Activated naive CD4-positive, alpha-beta T cell treated with anti-CD3 and anti-CD28 coated beads, Interleukin-2, amount 50 U/mL, for 72 hours (primary cell): ENCODE data around the gene CASK. TPM values are rescaled to one million over a fixed set of nuclear protein-coding genes. Genes with fewer than 3 reads are reported as not detected.
A peak's percentile ranks its signal among the peaks of the same experiment; 100 is the strongest.

Experiments used
- ATAC-seq, 2 donors: fragments of 150-1000 bp; cut with Tn5 transposase; 2 replicates each; pipeline ENCODE4 v1.10.0; 2021; ENCODE audit warnings: mild to moderate bottlenecking in 2 of 2, moderate library complexity in 2 of 2
- DNase-seq, 2 donors: peaks; one replicate each; pipeline ENCODE4 v3.0.0; 2021 to 2022; ENCODE audit warnings: low spot score in 2 of 2
- H3K27ac Mint-ChIP-seq, 2 donors: one replicate each; pipeline ENCODE4 v1.8.0; 2022; ENCODE audit warnings: mild to moderate bottlenecking in 2 of 2, mixed read lengths in 2 of 2
- H3K36me3 Mint-ChIP-seq, 2 donors: one replicate each; pipeline ENCODE4 v1.8.0; 2022; ENCODE audit warnings: mixed read lengths in 2 of 2
- H3K9me3 Mint-ChIP-seq, 2 donors: one replicate each; pipeline ENCODE4 v1.8.0; 2022; ENCODE audit warnings: mixed read lengths in 2 of 2
- total RNA-seq, 2 donors: library from RNA; stranded (reverse); gene quantifications; one replicate each; pipeline ENCODE4 v1.2.3, GENCODE V29; 2022

The CASK gene
- total RNA-seq, 2 donors from 2014 or later, result 18.1 to 18.4 TPM

DNA sequence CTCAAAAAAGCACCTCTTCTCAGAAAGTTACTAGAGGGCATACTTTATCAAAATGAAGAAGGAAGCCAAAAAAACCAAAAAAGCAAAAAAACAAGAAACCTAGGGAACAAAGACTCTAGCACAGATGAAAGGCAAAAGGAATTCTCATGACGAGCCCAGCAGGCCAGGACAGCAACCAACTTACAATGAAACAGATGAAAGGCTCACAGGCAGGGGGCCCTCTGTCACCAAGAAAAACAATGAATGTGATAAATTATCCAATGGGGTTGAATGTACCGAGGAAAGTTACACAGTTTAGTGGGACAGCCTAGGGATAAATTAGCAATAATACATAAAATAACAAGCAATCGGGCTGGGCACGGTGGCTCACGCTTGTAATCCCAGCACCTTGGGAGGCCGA lies 120.4 kb downstream of the CASK start:
- DNase-seq, result no peak
- H3K36me3 Mint-ChIP-seq, result peaks cover 8 to 18% of the 10 kb centered on the region in 2 donors
- ATAC-seq, result no peak
- no peak overlapping the region for H3K27ac Mint-ChIP-seq
- peaks cover 0 to 5% of the 10 kb centered on the region in 2 donors for H3K9me3 Mint-ChIP-seq

DNA sequence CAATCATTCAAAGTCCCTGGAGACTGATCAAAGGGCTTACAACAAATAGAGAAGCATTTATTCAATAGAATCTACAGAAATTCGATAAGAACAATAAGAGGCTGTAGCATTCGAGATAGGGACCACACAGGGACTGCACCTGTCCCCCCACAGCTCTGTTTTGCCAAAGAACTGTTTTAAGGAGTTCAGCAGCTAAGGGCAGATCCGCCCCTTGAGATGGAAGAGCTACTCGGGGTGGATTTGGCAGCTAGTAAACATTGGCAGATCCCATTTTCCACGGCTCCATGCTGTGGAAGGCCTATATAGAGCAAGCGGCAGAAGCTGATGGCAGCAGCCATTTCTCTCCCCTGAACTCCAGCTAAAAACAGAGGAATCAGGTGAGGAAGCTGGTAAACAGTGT lies 123.7 kb downstream of the CASK start:
- Mint-ChIP-seq H3K9me3 (peaks cover 0 to 5% of the 10 kb centered on the region in 2 donors), H3K36me3 (peaks cover 8 to 18% of the 10 kb centered on the region in 2 donors), H3K27ac (peak overlapping the region in 1 of 2 donors; percentile 35)
- no peak for DNase-seq
- ATAC-seq, result no peak

DNA sequence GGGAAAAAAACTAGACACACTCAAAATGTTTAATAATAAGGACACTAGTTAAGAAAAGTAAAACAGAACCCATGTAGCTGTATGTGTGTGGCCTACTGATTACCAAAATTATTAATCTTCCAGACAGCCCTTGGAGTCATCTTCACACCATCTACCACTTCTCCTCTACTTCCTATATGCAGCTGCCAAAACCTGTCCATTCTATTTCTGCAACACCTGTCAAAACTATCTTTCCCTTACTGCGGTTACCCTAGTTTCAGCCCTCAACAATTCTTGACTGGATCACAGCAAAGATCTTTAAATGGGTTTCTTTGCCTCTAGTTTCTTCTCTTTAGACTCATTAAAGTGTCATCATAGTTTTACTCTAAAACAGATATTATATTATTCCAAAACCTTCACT lies 126.8 kb downstream of the CASK start:
- H3K9me3 Mint-ChIP-seq, result no peaks in the 10 kb centered on the region
- DNase-seq (no peak), ATAC-seq (no peak)
- H3K36me3 Mint-ChIP-seq, result peaks cover 4 to 6% of the 10 kb centered on the region in 2 donors
- no peak overlapping the region for H3K27ac Mint-ChIP-seq

DNA sequence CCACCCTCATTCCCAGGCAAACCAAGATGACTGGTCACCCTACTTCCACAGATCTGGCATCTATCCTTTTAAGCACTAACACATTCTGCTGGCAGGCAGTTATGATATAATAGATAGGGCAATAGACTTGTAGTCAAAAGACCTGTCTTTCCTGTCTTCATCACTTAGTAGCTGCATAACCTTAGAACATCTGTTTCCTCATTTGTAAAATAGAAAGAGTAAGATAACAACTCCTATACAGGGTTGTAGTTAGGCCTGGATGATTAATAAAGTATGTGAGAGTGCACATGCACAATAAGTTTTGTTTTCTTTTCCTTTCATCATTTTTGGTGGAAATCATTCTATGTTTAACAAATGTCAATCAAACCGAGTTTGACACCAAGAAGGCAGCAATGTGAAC lies 127.3 kb downstream of the CASK start:
- peak in 1 of 2 donors; percentile 78 for ATAC-seq
- H3K27ac Mint-ChIP-seq, result no peak overlapping the region
- peaks cover 0 to under 1% of the 10 kb centered on the region in 2 donors for H3K36me3 Mint-ChIP-seq
- H3K9me3 Mint-ChIP-seq, result no peaks in the 10 kb centered on the region
- DNase-seq, result no peak

DNA sequence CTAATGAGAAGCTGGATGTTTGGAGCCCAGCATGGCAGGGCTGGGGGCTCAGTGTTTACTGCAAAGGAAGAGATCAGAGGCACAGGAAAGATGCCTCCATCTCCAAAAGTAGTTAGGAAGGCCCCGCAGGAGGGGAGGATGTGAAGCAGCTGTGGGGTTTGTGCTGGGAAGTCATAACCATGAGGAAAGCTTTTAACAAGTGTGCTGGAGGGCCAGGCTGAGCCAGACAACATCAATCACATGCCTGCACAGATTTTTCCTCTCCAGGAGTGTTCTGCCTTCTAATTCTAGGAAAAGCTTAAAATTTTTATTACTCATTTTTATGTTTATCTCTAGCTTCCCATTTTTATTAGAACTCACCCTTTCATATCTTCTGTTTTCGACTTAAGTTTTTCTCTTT lies 134.0 kb downstream of the CASK start:
- DNase-seq (no peak), ATAC-seq (no peak)
- peak overlapping the region in 1 of 2 donors; percentile 67 for H3K27ac Mint-ChIP-seq
- H3K9me3 Mint-ChIP-seq, result peaks cover 0 to 4% of the 10 kb centered on the region in 2 donors
- H3K36me3 Mint-ChIP-seq, result peaks cover 0 to 6% of the 10 kb centered on the region in 2 donors

DNA sequence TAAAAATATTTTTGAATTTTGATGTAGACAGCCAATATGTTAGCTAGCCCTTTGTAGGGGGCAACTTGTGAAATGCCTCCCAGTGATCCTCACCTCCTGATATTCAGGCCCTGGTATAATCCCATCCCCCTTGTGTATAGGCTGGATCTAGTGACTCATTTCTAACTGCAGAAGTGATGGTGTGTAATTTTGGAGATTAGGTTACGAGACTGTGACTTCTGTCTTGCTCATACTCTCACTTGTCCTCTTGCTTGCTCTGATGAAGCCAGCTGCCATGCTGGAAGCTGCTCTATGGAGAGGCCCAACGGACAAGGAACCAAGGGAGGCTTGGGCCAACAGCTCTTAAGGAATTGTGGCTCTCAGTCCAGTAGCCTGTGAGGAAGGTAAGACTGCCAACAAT lies 137.7 kb downstream of the CASK start:
- peaks cover 0 to 6% of the 10 kb centered on the region in 2 donors for H3K36me3 Mint-ChIP-seq
- DNase-seq (no peak), ATAC-seq (peak; percentile 52 to 63)
- peak overlapping the region in 1 of 2 donors; percentile 77 for H3K27ac Mint-ChIP-seq
- H3K9me3 Mint-ChIP-seq, result peaks cover 0 to 4% of the 10 kb centered on the region in 2 donors

DNA sequence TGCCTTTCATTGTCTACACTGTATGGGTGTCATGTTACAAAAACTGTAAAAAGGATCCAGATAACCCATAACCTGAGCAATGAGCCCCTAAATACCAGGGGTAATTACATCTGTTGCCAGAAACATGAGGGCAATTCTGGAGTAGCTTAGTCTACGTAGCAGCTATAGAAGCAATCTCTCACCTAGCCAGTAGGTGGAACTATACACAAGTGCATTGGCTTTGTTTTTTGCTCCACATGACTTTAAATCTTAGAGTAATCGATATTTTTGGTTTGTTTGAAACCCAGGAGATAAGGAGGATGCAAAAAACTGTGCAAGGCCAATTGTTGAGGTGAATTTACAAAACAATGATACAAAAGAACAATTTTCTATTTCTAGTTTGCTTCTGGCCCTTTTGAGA lies 141.9 kb downstream of the CASK start:
- Mint-ChIP-seq H3K27ac (no peak overlapping the region), H3K9me3 (no peaks in the 10 kb centered on the region), H3K36me3 (peaks cover 0 to 6% of the 10 kb centered on the region in 2 donors)
- ATAC-seq (peak in 1 of 2 donors; percentile 41), DNase-seq (no peak)

DNA sequence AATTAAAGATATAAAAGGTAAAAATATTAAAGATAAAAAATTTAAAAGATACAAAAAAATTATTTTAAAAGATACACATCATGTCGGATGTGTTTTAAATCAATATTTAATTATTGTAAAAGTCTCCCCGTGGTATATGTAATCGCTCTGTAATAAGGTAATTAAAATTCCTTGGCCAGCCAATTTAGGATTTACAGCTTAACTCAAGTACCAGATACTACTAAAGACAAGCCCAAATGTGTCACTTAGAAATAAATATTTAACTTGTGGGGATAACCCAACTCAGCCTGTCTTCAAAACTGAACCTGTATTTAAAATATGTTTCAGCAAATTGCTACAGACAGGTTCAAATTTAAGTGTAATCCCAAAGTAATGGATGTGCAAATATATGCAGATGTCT lies 143.4 kb downstream of the CASK start:
- H3K9me3 Mint-ChIP-seq, result no peaks in the 10 kb centered on the region
- no peaks in the 10 kb centered on the region for H3K36me3 Mint-ChIP-seq
- H3K27ac Mint-ChIP-seq, result no peak overlapping the region
- DNase-seq (no peak), ATAC-seq (no peak)

DNA sequence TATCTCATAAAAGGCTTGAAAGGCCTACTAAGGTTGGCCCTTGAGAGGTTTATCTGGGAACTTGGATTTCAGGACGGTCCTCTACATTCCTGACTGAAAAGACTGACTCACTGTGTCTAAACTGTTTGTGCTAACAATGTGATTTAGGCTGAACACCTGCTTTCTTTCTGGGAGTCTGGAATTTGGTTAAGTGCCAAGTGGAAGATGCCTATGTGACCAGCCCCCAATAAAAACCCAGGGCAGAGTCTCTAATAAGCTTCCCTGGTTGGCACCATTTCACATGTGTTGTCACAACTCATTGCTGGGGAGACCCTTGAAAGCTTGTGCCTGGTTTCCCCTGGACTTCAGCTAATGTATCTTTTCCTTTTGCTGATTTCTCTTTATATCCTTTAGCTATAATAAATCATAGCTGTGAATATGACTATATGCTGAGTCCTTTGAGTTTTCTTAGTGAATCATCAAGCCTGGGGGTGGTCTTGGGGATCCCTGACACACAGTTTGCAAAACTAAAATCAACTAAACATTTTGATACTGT lies 144.3 kb downstream of the CASK start:
- Mint-ChIP-seq H3K9me3 (no peaks in the 10 kb centered on the region), H3K27ac (no peak overlapping the region), H3K36me3 (no peaks in the 10 kb centered on the region)
- DNase-seq (no peak), ATAC-seq (no peak)

DNA sequence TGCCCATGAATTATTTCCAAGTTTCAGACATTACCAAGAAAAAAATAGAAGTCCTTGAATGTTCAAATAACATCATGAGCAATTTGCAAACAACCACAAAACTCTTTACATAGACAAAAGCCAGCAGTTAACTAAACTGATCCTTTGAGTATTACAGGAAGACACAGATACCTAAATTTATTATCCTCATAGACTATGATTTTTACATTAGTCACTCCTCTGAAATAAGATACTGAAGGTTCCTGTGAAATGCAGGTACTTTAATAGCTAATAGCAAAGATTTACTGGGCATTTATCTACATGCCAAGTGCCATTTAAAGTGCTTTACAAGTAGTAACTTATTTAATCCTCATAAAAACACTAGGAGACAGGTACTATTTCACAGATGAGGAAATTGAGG lies 161.7 kb downstream of the CASK start:
- DNase-seq, result no peak
- Mint-ChIP-seq H3K9me3 (no peaks in the 10 kb centered on the region), H3K36me3 (no peaks in the 10 kb centered on the region), H3K27ac (no peak overlapping the region)
- ATAC-seq, result no peak

DNA sequence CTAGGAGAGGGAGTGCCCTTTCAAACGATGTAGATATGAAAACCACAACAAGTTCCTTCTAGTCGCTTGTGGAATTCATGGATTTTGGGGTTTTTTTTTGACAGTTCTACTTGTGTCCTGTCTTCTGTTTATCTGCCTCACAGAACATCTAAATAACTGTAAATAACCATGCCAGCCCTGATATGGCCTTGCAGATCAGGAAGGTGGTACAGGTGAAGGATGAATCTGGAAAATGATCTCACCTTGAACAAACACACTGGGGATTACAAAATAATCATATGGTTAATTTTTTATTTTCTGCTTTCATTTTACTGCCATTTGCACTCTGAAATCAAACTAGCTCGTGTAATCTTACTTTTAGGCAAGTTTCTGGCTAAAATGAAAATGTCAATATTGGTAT lies 162.2 kb downstream of the CASK start:
- no peak overlapping the region for H3K27ac Mint-ChIP-seq
- ATAC-seq (no peak), DNase-seq (no peak)
- H3K36me3 Mint-ChIP-seq, result no peaks in the 10 kb centered on the region
- H3K9me3 Mint-ChIP-seq, result no peaks in the 10 kb centered on the region

DNA sequence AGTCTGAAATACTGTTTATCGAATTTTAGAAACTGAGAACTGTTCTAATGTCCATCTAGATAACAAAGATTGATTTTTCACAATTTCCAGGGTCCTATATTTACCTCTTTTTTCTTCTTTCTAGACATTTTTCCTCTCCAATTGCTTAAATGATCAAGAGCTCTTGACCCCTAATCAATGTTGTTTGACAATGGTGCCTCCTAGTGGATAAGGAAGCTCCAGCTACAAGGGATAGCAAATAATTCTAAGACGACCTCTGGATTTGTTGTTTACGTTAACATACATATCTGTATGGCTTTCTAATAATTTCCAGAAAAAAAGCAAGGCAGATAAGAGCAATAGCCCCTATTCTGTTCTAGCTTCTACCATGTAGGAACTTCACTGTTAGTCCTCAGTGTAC lies 163.5 kb downstream of the CASK start:
- no peak overlapping the region for H3K27ac Mint-ChIP-seq
- no peaks in the 10 kb centered on the region for H3K36me3 Mint-ChIP-seq
- peak in 1 of 2 donors; percentile 7 for DNase-seq
- H3K9me3 Mint-ChIP-seq, result no peaks in the 10 kb centered on the region
- no peak for ATAC-seq

DNA sequence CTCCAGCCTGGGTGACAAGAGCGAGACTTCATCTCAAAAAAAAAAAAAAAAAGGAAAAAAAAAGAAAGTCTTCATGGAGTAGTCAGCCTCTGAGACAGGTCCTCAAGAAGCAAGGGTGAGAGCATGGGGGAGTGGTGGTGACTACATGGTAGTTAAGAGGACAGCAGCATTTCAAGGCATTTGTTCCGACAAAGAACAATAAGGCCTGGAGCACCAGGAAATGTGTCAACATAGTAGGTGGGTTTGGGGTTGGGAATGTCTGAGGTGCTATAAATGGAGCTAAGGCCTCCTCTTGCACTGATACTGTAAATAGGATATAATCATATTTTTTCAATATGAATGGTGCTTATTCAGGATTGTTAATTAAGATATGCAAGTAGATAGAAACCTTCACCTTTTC lies 165.0 kb downstream of the CASK start:
- DNase-seq (no peak), ATAC-seq (no peak)
- Mint-ChIP-seq H3K27ac (no peak overlapping the region), H3K9me3 (no peaks in the 10 kb centered on the region), H3K36me3 (no peaks in the 10 kb centered on the region)

DNA sequence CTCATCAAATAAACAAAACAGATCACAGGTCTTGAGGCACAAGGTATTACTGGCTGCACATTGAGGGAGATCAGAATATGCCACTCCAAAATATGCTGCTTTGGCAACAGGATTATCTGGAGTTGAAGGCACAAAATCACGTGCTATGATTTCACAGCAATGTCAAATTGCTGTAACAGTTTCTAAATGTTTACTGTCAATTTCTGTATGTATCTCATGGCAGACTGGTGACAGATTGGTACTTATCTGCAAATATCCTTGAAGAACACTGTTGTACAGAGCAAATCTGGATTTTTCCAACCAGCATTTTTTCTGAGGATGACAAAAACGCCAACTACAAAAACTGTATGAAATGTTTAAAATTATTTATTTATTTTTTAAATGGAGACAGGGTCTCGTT lies 172.6 kb downstream of the CASK start:
- H3K9me3 Mint-ChIP-seq, result no peaks in the 10 kb centered on the region
- no peak for ATAC-seq

DNA sequence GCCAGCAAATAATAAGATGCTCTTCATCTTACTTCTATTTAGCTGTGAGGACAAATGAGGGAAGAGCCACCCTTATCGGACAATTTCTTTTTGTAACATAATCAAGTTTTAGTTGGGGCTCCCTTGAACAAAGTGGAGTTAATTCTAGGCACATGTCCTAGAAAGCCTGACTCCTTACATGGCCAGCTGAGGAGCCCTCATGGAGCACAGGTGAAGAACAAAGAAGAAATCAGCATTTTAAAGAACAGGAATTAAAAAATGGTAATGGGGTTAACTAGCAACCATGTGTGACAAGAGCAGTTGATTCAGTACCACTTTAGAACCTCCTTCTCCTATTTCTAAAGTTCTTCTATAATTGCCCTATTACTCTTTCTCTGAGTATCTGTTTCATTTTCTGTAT lies 183.5 kb downstream of the CASK start:
- no peak for DNase-seq
- no peaks in the 10 kb centered on the region for H3K9me3 Mint-ChIP-seq
- no peak for ATAC-seq
- H3K36me3 Mint-ChIP-seq, result peaks cover 0 to 8% of the 10 kb centered on the region in 2 donors
- H3K27ac Mint-ChIP-seq, result no peak overlapping the region

More for the DNA sequence above, 172.6 kb downstream of the CASK start:
- no peaks in the 10 kb centered on the region for H3K36me3 Mint-ChIP-seq
- H3K27ac Mint-ChIP-seq, result no peak overlapping the region
- no peak for DNase-seq

DNA sequence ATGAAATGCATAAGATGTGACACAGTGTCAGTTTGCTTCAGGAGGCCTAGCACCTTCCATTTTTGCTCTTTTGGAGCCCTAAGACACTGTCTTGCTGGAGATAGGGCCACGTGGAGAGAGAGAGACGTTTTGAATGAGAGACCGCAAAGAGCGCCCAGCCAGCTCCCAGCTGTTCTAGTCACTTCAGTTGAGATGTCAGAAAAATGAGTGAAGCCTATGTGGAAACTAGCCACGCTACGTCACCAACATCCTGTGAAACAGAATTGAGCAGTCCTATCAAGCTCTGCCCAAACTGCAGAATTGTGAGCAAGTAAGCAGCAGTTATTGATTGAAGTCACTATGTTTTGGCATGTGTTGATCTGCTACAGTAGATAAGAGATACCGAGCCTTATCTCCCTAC lies 186.3 kb downstream of the CASK start:
- peak overlapping the region in 1 of 2 donors; percentile 5 for H3K27ac Mint-ChIP-seq
- no peak for DNase-seq

DNA sequence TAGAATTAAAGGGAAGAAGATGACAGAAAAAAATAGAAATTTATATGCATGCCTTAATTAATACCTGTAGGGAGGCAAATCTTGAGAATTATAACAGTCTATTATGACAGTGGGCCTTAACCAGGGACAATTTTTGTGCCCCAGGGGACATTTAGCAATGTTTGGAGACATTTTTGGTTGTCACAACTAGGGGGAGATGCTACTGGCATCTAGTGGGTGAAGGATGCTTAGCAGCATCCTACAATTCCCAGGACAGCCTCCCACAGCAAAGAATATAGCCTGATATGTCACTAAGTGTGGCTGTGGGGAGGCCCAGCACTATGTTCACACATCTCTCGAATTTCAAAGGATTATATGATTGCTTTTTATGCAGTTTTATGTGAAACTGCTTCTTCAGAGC lies 188.8 kb downstream of the CASK start:
- ATAC-seq (peak; percentile 29 to 43), DNase-seq (no peak)
- Mint-ChIP-seq H3K27ac (peak overlapping the region in 1 of 2 donors; percentile 22), H3K9me3 (no peaks in the 10 kb centered on the region), H3K36me3 (no peaks in the 10 kb centered on the region)

More for the DNA sequence above, 186.3 kb downstream of the CASK start:
- H3K9me3 Mint-ChIP-seq, result no peaks in the 10 kb centered on the region
- ATAC-seq, result peak; percentile 32 to 65
- H3K36me3 Mint-ChIP-seq, result no peaks in the 10 kb centered on the region

DNA sequence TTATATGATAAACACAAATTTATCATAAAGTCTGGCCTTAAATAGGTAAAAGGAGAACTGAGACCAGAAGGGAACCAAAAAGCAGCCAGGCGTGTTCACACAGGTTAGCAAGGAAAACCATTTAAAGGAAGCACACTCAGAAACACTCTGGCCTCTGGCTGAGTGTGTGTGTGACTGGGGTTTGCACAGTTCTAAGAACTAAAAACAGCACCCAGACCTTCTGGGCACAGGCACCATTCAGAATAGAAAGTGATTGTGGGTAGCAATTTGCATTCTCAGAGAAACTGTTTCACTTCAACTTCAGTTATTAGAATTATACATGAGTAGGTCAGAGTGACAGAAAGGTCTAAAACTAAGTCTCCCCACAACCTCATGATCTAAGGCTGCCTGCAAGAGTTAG lies 189.4 kb downstream of the CASK start:
- ATAC-seq, result peak; percentile 87 to 92
- DNase-seq, result no peak
- Mint-ChIP-seq H3K9me3 (no peaks in the 10 kb centered on the region), H3K36me3 (no peaks in the 10 kb centered on the region), H3K27ac (peak overlapping the region in 1 of 2 donors; percentile 22)
